ENCODE measurements around the gene PARP6.

PARP6 gene

GRCh38 chr15:72230197-72231065, 41.9 kb downstream of the PARP6 start:
- DNase-seq, result peak; percentile 92

GRCh38 chr15:72229947-72230196, 42.5 kb downstream of the PARP6 start:
- DNase-seq, result no peak

- DNase-seq, result peak; percentile 77
Measured at GRCh38 chr15:72229076-72229946, 43.0 kb downstream of the PARP6 start.

- no peak for DNase-seq
Measured at GRCh38 chr15:72227720-72228119, 44.6 kb downstream of the PARP6 start.

GRCh38 chr15:72227192-72227586, 45.2 kb downstream of the PARP6 start:
- DNase-seq, result peak; percentile 82

- DNase-seq, result no peak
Measured at GRCh38 chr15:72223278-72223677, 49.1 kb downstream of the PARP6 start.

GRCh38 chr15:72222393-72222792, 50.0 kb downstream of the PARP6 start:
- DNase-seq, result no peak

GRCh38 chr15:72220687-72221086, 51.7 kb downstream of the PARP6 start:
- no peak for DNase-seq

GRCh38 chr15:72217216-72217615, 55.1 kb downstream of the PARP6 start:
- DNase-seq, result no peak

GRCh38 chr15:72216079-72216478, 56.3 kb downstream of the PARP6 start:
- no peak for DNase-seq

GRCh38 chr15:72207558-72208085, 64.7 kb downstream of the PARP6 start:
- DNase-seq, result no peak

- DNase-seq, result no peak
Measured at GRCh38 chr15:72206677-72207000, 65.7 kb downstream of the PARP6 start.

GRCh38 chr15:72205896-72206676, 66.3 kb downstream of the PARP6 start:
- DNase-seq, result no peak

GRCh38 chr15:72205273-72205672, 67.1 kb downstream of the PARP6 start:
- no peak for DNase-seq

- no peak for DNase-seq
Measured at GRCh38 chr15:72203507-72203837, 68.9 kb downstream of the PARP6 start.

- DNase-seq, result no peak
Measured at GRCh38 chr15:72202801-72203506, 69.4 kb downstream of the PARP6 start.

- no peak for DNase-seq
Measured at GRCh38 chr15:72202302-72202701, 70.1 kb downstream of the PARP6 start.

GRCh38 chr15:72201391-72201921, 70.9 kb downstream of the PARP6 start:
- no peak for DNase-seq

GRCh38 chr15:72200395-72201237, 71.7 kb downstream of the PARP6 start:
- DNase-seq, result no peak

GRCh38 chr15:72199721-72200212, 72.6 kb downstream of the PARP6 start:
- peak; percentile 89 for DNase-seq

GRCh38 chr15:72199205-72199515, 73.2 kb downstream of the PARP6 start:
- no peak for DNase-seq
